Omental fat pad (tissue), 4 donors: ENCODE results near the gene CNOT11. TPM values are rescaled to one million over a fixed set of nuclear protein-coding genes. Genes with fewer than 3 reads are reported as not detected.
A peak's percentile ranks its signal among the peaks of the same experiment; 100 is the strongest.

Experiments used
- ATAC-seq: fragments of 150-250 bp; one replicate; pipeline ENCODE4 v1.9.1; 2016; ENCODE audit warnings: mild to moderate bottlenecking, moderate library complexity; ENCODE audit not compliant: low FRiP score
- DNase-seq: peaks from one replicate; pipeline ENCODE4 v3.0.0-alpha.2; 2019; ENCODE audit warnings: low spot score
- total RNA-seq, 4 donors: library from RNA; depleted of rRNA; stranded (reverse); fragments of >200 nt; gene quantifications; one replicate each; pipeline ENCODE4 v1.1.0, GENCODE V29; 2016
- TF ChIP-seq, protein P1 (sequence below), 3 donors: fragments of 450-650 bp; IDR thresholded peaks; one replicate each; pipeline ENCODE4 v1.5.1; 2016 to 2017; ENCODE audit warnings: antibody characterized with exemption in 3 of 3, mild to moderate bottlenecking in 3 of 3, moderate library complexity in 2 of 3

The CNOT11 gene
- total RNA-seq, 4 donors from 2014 or later: 18.4 to 28.5 (median 22.8) TPM

DNA sequence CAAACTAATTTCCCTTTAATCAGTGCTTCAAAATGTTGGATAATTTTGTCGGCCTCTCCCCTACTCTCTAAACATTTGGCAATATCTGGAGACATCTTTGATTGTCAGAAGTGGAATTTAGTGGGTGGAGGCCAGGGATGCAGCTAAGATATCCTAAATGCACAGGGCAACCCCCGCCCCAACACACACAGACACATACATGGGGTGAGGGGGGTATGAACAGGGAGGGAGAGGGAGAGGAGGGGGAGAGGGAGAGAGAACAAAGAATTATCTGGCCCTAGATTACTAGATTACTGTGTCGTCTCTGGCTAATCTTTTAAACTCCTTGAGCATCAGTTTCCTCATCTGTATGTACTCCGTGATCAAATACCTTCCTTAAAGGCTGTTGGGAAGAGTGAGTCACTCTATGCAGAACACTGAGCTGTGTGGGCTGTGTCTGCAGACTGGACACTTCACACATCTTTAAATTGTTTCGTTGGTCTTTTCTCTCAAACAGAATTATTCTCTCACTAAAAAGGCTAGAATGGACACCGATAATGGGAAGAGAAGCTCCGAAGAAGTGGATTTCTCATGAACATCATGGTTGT is 52.9 kb downstream of the CNOT11 start:
- ATAC-seq (peak; percentile 38), DNase-seq (no peak)
- TF ChIP-seq, protein P1, sequence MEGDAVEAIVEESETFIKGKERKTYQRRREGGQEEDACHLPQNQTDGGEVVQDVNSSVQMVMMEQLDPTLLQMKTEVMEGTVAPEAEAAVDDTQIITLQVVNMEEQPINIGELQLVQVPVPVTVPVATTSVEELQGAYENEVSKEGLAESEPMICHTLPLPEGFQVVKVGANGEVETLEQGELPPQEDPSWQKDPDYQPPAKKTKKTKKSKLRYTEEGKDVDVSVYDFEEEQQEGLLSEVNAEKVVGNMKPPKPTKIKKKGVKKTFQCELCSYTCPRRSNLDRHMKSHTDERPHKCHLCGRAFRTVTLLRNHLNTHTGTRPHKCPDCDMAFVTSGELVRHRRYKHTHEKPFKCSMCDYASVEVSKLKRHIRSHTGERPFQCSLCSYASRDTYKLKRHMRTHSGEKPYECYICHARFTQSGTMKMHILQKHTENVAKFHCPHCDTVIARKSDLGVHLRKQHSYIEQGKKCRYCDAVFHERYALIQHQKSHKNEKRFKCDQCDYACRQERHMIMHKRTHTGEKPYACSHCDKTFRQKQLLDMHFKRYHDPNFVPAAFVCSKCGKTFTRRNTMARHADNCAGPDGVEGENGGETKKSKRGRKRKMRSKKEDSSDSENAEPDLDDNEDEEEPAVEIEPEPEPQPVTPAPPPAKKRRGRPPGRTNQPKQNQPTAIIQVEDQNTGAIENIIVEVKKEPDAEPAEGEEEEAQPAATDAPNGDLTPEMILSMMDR (IDR thresholded peaks at IDR 0.05): no peak

DNA sequence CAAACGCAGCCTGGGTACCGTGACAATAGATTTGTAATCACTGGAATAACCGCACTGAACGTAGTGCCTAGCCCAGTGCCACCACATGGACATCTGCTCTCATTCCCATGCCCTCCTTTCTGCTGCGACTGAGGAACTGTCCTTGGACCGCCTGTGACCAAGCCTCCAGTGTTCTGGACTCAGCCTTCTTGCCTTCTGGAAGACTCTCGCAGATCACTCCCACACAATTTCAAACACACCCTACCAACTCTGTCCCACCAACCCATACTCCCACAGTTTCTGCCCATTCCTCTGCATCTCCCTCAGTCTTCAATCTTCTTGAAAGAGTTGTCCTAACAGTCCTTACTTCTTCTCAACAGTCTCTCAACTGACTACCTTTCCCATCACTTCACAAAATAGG is 53.7 kb downstream of the CNOT11 start:
- no peak for ATAC-seq

DNA sequence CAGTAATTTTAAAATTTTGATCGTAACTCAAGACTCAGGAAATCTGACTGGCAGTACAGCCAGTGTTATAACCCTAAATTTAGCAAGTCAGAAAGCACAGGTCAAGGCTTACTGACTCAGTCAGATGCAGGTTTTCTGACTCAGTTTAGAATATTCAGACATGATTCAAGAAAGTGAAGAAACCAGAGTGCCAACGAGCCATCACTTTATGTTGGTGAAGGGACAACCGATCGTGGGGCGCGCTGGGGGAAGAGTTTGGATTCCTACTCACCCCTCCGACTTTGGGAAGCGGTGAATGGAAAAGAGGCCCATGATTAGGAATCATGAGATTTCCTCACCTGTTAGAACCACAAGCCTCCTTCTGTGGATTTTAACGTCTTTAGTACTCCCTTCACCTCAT is 54.8 kb downstream of the CNOT11 start:
- no peak for ATAC-seq
- DNase-seq: no peak
- TF ChIP-seq, protein P1 (IDR thresholded peaks at IDR 0.05): no peak

More for the DNA sequence above, 53.7 kb downstream of the CNOT11 start:
- DNase-seq: no peak
- TF ChIP-seq, protein P1 (IDR thresholded peaks at IDR 0.05): no peak

DNA sequence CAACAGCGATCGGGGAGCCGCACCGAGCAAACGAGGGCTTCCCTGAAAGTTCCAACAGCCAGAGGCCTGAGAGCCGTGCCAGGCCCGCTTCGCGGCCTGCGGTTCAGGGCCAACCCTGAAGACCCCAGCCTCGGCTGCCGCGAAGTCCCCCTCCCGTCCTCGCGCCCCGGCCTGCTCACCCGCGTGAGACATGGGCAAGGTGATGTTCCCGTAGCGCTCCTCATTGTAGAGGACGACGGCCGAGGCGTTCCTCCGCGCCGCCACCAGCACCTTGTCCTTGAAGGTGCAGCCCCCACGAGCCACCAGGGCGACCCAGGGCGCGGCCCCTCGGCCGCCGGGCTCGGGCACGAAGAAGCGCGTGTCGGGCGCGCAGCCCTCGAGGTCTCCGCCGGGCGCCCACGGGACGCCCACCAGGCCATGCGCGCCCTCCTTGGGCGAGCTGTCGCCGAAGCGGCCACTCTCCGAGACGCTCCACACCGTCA is 55.3 kb downstream of the CNOT11 start:
- DNase-seq: no peak
- peak; percentile 2 for ATAC-seq
- TF ChIP-seq, protein P1 (IDR thresholded peaks at IDR 0.05): no peak

DNA sequence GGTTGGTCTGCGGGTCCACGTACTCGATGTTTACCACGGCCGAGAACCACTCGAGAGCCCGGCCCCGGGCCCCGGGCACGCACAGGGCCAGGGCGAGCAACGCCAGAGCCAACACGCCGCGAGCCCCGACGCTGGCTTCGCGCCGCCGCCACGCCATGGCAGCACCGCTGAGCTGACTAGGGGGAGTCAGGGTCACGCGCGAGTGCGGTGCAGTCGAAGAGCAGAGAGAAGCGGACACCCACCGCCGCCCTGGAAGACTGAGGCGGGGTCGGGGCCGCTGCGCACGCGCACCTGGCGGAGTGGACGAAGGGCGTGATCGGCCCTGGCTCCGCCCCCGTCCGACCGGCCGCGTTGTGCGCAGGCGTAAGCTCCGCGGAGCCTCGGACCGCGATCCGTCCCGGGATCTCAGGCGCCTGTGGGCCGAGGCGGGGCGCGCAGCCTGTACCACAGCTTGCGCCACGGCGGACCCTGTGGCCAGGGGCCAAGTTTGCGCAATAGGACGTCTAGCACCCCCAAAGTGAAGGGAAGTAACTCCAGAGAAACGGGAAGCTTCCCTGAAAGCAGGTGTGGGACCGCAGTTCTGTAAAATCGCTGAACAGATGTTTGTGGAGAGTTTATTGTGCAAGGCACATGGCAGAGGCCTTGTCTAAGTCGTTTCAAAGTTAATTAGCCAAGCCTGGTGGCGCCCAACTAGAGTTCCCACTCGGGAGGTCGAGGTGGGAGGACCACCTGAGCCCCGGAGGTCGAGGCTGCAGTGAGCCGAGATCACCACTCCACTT is 55.9 kb downstream of the CNOT11 start, which contains the start of gene RNF149:
RNF149 (minus strand) TSS at position 270 of the 779 bp plus-strand sequence; CDS start at position 157, 113 bp downstream.
- TF ChIP-seq, protein P1 (IDR thresholded peaks at IDR 0.05): peak in 1 of 3 donors; percentile 9
- peak; percentile 89 for ATAC-seq
- peak; percentile 83 for DNase-seq

DNA sequence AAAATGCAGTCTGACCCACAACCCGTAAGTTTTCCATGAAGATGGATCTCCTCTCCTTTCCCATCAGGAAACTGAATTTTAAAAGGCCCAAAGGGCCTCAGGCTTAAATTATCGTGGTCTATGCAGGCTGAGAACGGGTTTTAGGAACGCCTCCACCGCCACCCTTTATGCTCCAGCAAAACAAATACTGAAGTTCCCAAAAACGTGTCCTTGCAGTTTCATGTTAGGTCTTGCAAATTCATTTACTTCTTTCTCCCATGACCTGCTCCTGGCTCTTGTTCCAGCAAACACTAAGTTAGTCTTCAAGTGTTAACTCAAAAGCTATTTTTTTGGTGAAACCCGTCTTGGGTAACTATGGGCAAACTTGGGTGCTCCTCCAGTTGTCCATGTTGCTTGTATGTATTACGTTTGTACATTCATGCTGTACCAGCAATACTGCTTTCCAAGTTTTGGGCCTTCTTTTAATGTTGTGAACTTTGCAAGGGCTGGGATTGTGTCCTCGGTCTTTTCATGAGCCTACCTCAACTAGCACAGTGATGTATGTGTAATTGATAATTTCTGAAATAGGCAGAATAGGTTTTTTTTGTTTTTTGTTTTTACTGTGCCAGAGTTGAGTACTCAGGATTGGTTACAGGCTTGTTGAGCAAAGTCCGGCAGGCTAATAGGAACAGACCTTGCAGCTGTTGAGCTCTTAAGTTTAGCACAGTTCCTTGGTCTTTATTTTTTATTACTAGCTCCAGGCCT is 57.6 kb downstream of the CNOT11 start:
- DNase-seq: no peak
- TF ChIP-seq, protein P1 (IDR thresholded peaks at IDR 0.05): no peak
- ATAC-seq: no peak
